ENCODE results near the gene PLB1. TPM values are rescaled to one million over a fixed set of nuclear protein-coding genes. Genes with fewer than 3 reads are reported as not detected.

The PLB1 gene
- total and polyA plus RNA-seq, 2 experiments from 2014 or later, result 0.06 to 0.21 TPM

GRCh38 chr2:28558158-28558820, 62.4 kb downstream of the PLB1 start:
- peaks cover 4% of the 10 kb centered on the region for H3K27me3 Mint-ChIP-seq (ENCODE audit: insufficient read depth, low read depth, poor library complexity)

More at GRCh38 chr2:28558158-28558820, 62.4 kb downstream of the PLB1 start:
- no peak for ATAC-seq
- Histone ChIP-seq H3F3A (replicated peaks; ENCODE audit: low read depth) (no peaks in the 10 kb centered on the region), H3K79me2 (replicated peaks; ENCODE audit: insufficient read depth) (no peaks in the 10 kb centered on the region), H3K4me3 (no peak overlapping the region), H3K36me3 (ENCODE audit: insufficient read depth) (no peaks in the 10 kb centered on the region), H3K4me1 (ENCODE audit: insufficient read depth) (no peaks in the 10 kb centered on the region), H3K27ac (ENCODE audit: low read depth) (no peak overlapping the region), H3K9me2 (ENCODE audit: insufficient read depth) (no peaks in the 10 kb centered on the region), H4K20me1 (replicated peaks; ENCODE audit: insufficient read depth) (no peaks in the 10 kb centered on the region), H3K4me2 (no peak overlapping the region), H3K27me3 (ENCODE audit: insufficient read depth) (no peaks in the 10 kb centered on the region), H2AFZ (no peak overlapping the region)
- Mint-ChIP-seq H3K4me1 (0 out of 3 replicates have a peak, but pooled peaks cover 4% of the 10 kb centered on the region), H3K9me3 (no peaks in the 10 kb centered on the region), H3K36me3 (ENCODE audit: low read depth) (no peaks in the 10 kb centered on the region), H3K27ac (no peak overlapping the region), H3K4me3 (no peak overlapping the region)
- DNase-seq (ENCODE audit: low spot score), result no peak
- TF ChIP-seq STAT1 (IDR thresholded peaks at IDR 0.05; ENCODE audit: unreplicated experiment) (no peak), REST (IDR thresholded peaks at IDR 0.05; ENCODE audit: unreplicated experiment) (no peak), POLR2AphosphoS5 (IDR thresholded peaks at IDR 0.05; ENCODE audit: low read depth) (no peak), EZH2 (IDR thresholded peaks at IDR 0.05; ENCODE audit: low read depth, unreplicated experiment) (no peak), ZNF462 (CRISPR knock-in tag; IDR thresholded peaks at IDR 0.05) (no peak), EZH2phosphoT487 (IDR thresholded peaks at IDR 0.05; ENCODE audit: unreplicated experiment) (no peak), JUNB (IDR thresholded peaks at IDR 0.05; ENCODE audit: unreplicated experiment) (no peak)
